GM21576 (cell line): Measurements from ENCODE around the gene RTTN.
"Not testable (repeated sequence)": the region's sequence is repeated elsewhere in the genome, so short reads cannot be mapped to it uniquely, and the experiment has no call there.

ENCODE experiments used
- ATAC-seq: cut with Tn5 transposase; IDR thresholded peaks from one replicate; pipeline ENCODE4 v1.9.1; 2021; ENCODE audit warnings: mild to moderate bottlenecking, moderate library complexity; ENCODE audit not compliant: unreplicated experiment

The RTTN gene

GRCh38 chr18:70205421-70206397 is at the start of gene RTTN:
RTTN (minus strand) TSS chr18:70205687; CDS start chr18:70205658, 29 bp downstream.
- ATAC-seq: peak; percentile 95

GRCh38 chr18:70250781-70251180 is 45.3 kb upstream of the RTTN start:
- no peak for ATAC-seq

DNA sequence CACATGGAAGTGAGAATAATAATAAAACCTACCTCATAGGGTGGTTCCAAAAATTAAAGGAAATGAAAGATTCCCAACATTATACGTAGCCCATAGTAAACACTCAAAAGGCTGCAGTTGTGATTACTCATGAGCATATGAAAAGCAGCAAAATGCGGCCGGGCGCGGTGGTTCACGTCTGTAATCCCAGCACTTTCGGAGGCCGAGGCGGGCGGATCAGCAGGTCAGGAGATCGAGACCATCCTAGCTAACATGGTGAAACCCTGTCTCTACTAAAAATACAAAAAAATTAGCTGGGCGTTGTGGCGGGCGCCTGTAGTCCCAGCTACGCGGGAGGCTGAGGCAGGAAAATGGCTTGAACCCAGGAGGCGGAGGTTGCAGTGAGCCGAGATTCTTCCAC is 44.4 kb upstream of the RTTN start:
- not testable (repeated sequence) for ATAC-seq

DNA sequence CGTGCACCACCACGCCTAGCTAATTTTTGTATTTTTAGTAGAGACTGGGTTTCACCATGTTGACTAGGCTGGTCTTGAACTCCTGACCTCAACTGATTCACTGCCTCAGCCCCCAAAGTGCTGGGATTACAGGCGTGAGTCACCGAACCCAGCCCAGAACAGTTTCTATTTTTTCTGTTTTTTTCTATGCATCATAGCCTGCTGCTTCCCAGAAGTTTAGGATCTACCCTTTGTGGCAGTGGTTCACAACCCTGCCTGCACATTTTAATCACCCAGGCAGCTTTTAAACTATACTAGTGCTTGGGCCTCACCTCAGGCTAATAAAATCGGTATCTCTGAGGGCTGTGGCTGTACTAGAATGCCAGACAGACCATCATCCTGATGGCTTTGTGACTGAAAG is 43.6 kb upstream of the RTTN start:
- ATAC-seq: no peak

GRCh38 chr18:70246061-70246466 is 40.6 kb upstream of the RTTN start:
- no peak for ATAC-seq

- ATAC-seq: no peak
Observed at GRCh38 chr18:70243131-70243929, 37.8 kb upstream of the RTTN start.

DNA sequence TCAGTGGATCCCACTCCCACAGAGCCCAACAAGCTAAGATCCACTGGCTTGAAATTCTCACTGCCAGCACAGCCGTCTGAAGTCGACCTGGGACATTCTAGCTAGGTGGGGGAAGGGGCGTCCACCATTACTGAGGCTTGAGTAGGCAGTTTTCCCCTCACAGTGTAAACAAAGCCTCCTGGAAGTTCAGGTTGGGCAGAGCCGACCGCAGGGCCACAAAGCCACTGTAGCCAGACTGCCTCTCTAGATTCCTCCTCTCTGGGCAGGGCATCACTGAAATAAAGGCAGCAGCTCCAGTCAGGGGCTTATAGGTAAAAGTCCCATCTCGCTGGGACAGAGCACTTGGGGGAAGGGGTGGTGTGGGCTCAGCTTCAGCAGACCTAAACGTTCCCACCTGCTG is 31.4 kb upstream of the RTTN start:
- ATAC-seq: not testable (repeated sequence)

DNA sequence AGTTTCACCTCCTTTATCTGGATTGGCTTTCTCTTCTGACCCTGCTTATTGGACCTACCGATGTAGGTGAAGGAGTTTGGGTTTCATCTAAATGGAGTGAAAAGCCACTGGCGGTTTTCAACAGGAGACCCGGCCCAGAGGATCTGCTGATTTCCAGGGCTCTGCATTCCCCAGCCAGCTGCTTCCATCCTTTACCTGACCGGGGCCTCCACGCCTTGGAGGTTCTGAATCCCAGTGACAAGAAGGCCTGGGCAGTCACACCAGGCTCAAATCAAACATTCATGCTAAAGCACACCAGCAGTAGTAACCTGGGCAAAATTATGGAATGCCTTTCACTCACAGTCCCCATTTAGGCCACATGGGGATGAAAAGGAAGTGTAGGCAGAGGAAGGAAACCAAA is 30.0 kb upstream of the RTTN start:
- no peak for ATAC-seq

- ATAC-seq: no peak
Observed at GRCh38 chr18:70234667-70235459, 29.4 kb upstream of the RTTN start.

GRCh38 chr18:70233974-70234373 is 28.5 kb upstream of the RTTN start:
- no peak for ATAC-seq

GRCh38 chr18:70232261-70232660 is 26.8 kb upstream of the RTTN start:
- no peak for ATAC-seq

DNA sequence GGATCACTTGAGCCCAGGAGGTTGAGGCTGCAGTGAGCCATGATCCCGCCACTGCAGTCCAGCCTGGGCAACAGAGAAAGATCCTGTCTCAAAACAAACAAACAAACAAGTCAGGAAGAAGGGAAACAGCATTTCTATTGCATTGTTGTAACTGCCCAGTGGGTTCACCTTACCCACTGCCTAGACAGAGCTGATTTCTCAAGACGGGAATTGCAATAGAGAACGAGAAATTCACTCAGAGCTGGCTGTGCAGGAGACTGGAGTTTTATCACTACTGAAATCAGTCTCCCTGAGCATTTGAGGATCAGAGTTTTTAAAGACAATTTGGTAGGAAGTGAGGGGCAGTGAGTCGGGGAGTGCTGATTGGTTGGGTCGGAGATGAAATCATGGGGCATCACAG is 24.2 kb upstream of the RTTN start:
- ATAC-seq: no peak

GRCh38 chr18:70228536-70228935 is 23.0 kb upstream of the RTTN start:
- ATAC-seq: no peak

DNA sequence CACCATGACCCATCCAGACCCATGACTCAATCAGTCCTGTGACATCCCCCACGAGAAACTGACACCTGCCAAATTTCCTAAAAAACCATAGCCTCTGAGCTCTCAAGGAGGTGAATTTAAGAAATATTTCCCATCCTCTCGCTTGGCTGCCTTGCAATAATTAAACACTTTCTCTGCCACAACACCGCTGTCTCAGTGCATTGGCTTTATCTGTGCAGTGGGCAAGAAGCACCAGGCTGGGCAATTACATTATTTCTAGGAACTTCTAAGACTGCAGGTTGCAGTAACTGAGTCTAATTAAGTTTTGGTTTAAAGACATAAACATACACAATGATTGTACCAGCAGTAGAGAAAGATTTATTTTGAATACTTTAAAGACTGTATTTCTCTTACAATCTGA is 22.0 kb upstream of the RTTN start:
- no peak for ATAC-seq

DNA sequence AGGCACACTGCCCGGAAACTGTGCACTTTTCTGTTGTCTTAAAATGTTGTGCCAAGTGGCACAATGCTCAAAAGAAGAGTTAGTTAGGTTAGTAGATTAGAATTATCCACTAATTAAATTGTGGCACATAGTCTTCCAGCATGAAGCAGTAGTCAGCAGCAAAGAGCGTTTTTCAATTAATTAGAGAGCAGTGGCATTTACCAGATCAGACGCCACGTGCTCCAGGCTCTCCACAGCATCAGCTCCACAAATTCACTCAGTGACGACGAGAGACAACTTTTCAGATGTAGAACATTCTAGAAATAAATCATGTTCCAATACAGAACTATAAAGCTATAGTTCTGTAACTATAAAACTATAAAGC is 16.4 kb upstream of the RTTN start:
- no peak for ATAC-seq

GRCh38 chr18:70221156-70221914 is 15.8 kb upstream of the RTTN start:
- no peak for ATAC-seq

DNA sequence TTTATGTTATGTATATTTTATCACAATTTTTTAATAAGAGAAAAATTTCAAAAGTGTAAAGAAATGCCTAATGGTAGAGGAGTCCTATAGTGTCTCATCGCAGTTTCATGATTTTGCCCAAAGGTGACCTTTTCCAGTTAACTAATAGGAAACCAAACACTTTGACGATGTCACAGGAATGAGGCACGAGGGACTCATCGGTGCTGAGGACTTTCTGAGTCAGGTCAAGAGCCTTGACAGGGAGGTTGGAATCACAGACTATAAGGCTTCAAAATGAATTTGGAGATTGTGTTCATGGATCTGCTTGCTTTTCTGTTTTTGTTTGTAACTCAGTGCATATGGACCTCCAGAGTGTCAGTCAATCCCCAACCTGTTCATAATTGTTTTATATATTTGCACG is 15.1 kb upstream of the RTTN start:
- ATAC-seq: no peak

GRCh38 chr18:70219688-70220087 is 14.2 kb upstream of the RTTN start:
- ATAC-seq: no peak

DNA sequence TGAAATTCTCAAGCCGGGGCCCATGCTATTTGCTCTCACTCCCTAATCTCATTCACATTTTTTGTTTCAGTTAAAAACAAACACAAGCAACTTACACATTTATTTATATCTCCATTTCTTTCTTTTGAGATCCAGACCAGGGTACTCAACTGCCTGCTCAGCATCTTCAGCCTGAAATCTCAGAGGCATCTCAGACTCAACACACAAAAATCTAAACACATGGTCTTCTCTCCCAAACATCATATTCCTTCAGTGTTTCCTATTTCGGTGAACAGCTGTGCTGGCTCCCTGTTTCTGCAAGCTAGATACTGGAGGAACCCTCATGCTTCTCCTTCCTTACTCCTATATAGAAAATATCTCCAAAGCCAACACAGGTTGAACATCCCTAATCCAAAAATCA is 11.3 kb upstream of the RTTN start:
- no peak for ATAC-seq

DNA sequence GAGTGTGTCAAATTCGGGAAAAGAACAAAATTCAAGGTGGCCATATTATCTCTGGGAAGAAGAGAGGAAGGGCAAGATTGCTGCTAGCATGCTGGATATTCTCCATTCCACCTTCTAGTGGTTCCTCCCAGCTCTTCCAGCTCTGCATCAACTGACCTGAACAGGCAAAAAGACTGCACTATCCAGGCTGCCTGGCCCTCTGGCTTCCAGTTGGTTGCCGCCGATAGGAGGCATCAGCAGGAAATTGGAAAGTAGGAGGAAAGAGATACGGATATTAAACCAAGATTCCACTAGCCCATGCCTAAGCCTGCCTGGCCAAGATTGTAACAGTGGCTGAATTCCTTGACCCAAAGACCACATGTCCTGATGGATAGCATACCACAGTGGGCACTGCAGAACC is 1.7 kb upstream of the RTTN start:
- ATAC-seq: no peak
